Activated naive CD8-positive, alpha-beta T cell treated with anti-CD3 and anti-CD28 coated beads for 36 hours (primary cell): ENCODE results near the gene SLC44A2. TPM values are rescaled to one million over a fixed set of nuclear protein-coding genes. Genes with fewer than 3 reads are reported as not detected.

Experiments
- DNase-seq: peaks from one replicate; pipeline ENCODE4 v3.0.0; 2021
- H3K27ac Mint-ChIP-seq: one replicate; pipeline ENCODE4 v1.8.0; 2022; ENCODE audit warnings: mild to moderate bottlenecking, moderate library complexity, mixed read lengths
- H3K27me3 Mint-ChIP-seq: one replicate; pipeline ENCODE4 v1.8.0; 2022; ENCODE audit warnings: mild to moderate bottlenecking, mixed read lengths
- H3K36me3 Mint-ChIP-seq: one replicate; pipeline ENCODE4 v1.8.0; 2021; ENCODE audit warnings: mild to moderate bottlenecking, mixed read lengths
- H3K4me1 Mint-ChIP-seq: one replicate; pipeline ENCODE4 v1.8.0; 2021; ENCODE audit warnings: mixed read lengths
- H3K4me3 Mint-ChIP-seq: one replicate; pipeline ENCODE4 v1.8.0; 2022; ENCODE audit warnings: mild to moderate bottlenecking, moderate library complexity, mixed read lengths
- H3K9me3 Mint-ChIP-seq: one replicate; pipeline ENCODE4 v1.8.0; 2022; ENCODE audit warnings: mixed read lengths
- total RNA-seq, 2 experiments: library from RNA; stranded (reverse); gene quantifications; one replicate each; pipeline ENCODE4 v1.2.3, GENCODE V29; 2021

Gene SLC44A2
- total RNA-seq, 2 experiments from 2014 or later = 70.6 to 71.6 TPM

DNA sequence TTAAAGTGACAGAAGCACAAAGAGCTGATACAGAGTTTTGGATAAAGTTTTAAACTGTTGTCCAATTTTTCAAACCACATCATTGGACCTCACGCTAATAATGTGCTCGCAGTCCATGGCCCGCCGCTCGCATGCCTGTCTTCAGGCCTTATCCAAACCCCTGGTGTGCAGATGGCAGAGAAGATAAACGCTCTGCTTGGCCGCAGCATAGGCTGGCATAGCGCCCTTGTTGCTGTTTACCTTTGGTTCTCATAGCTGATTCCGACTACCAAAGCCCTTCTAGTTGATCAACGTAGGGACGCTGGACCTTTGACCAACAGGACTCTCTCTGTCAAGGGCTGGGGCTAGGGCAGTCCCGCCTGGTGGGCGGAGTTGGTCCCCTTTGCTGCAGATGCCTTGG lies 52.4 kb downstream of the SLC44A2 start:
- no peak for DNase-seq
- Mint-ChIP-seq H3K4me3 (no peak overlapping the region), H3K27ac (no peak overlapping the region), H3K9me3 (no peaks in the 10 kb centered on the region), H3K4me1 (no peaks in the 10 kb centered on the region), H3K27me3 (no peaks in the 10 kb centered on the region), H3K36me3 (peaks cover 29% of the 10 kb centered on the region)

DNA sequence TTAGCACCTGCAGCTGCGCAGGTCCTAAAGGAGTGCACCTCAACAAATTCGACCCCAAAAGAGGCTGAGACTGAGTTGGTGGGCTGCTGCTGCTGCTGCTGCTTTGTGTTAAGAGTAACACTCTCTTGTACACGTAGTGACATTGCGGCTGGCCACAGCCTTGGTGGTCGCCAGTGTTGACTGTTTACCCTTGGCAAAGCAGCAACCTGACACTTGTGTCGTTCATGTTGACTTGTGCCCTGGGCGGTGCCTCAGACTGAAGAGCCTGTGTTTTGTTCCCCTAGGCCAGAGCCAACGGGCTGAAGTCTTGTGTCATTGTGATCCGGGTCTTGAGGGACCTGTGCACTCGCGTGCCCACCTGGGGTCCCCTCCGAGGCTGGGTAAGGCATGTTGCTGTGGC lies 53.5 kb downstream of the SLC44A2 start:
- Mint-ChIP-seq H3K27me3 (no peaks in the 10 kb centered on the region), H3K36me3 (peaks cover 19% of the 10 kb centered on the region), H3K4me1 (no peaks in the 10 kb centered on the region)

DNA sequence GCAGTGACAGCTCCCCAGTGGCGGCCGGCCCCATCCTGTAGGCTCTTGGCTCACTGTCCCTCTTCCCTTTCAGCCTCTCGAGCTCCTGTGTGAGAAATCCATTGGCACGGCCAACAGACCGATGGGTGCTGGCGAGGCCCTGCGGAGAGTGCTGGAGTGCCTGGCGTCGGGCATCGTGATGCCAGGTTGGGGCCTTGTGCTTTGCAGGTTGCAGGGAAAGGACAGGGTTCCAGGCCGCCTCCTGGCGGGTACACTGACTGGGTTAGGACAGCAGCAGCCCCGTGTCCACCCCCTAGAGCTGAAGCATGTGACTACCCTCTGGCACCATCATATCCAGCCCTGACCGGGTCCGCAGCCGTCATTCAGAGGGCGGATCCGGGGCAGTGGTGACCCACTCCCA lies 54.4 kb downstream of the SLC44A2 start:
- Mint-ChIP-seq H3K4me1 (no peaks in the 10 kb centered on the region), H3K27ac (no peak overlapping the region), H3K9me3 (no peaks in the 10 kb centered on the region), H3K36me3 (peaks cover 19% of the 10 kb centered on the region), H3K27me3 (no peaks in the 10 kb centered on the region), H3K4me3 (no peak overlapping the region)
- DNase-seq = no peak

More for the DNA sequence above, 53.5 kb downstream of the SLC44A2 start:
- Mint-ChIP-seq H3K27ac (no peak overlapping the region), H3K9me3 (no peaks in the 10 kb centered on the region), H3K4me3 (no peak overlapping the region)
- no peak for DNase-seq

DNA sequence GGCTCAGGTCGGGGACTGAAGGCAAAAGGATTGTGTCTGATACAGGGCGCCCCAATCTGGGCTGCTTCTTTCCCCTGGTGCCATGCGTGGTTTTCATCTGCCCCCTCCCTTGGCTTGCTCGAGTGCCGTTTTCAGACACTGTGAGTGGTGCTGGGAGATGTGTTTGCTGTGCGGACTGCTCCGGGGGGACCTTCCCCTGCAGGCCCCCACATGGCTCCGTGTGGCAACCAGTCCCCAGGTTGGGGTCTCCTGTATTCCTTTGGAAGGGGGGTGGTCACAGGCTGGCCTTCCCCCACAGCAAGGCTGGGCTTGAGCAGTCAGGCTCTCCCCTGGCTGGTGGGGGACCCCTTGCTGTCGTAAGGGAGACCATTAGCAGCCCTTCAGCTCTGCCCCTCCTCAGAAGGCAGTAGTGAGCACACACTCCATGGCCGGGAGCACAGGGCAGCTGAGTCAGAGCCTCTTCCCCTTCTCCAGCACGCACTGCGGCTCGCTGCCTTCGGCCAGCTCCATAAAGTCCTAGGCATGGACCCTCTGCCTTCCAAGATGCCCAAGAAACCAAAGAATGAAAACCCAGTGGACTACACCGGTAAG lies 55.3 kb downstream of the SLC44A2 start:
- Mint-ChIP-seq H3K27ac (no peak overlapping the region), H3K4me3 (no peak overlapping the region), H3K4me1 (no peaks in the 10 kb centered on the region), H3K9me3 (no peaks in the 10 kb centered on the region), H3K36me3 (peaks cover 13% of the 10 kb centered on the region), H3K27me3 (no peaks in the 10 kb centered on the region)
- DNase-seq = no peak

DNA sequence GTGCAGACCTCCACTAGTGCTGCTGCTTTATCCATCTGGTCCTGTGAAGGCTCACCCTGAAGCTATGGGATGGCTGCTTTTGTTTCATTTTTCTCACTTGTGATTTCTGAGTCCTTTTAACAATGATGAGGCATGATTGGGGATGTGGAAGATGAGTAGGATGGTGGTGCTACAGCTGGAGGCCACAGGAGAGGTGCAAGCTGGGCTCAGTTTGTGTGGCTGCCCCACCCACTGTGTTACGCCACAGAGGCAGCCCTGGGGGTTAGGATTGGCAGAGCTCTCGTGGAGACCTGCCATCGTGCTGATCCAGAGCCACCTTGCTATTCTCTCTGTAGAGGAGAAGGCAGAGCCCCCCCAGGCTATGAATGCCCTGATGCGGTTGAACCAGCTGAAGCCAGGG lies 56.3 kb downstream of the SLC44A2 start:
- H3K4me1 Mint-ChIP-seq = no peaks in the 10 kb centered on the region
- peaks cover 13% of the 10 kb centered on the region for H3K36me3 Mint-ChIP-seq
- H3K4me3 Mint-ChIP-seq = no peak overlapping the region
- H3K9me3 Mint-ChIP-seq = no peaks in the 10 kb centered on the region
- no peaks in the 10 kb centered on the region for H3K27me3 Mint-ChIP-seq
- no peak overlapping the region for H3K27ac Mint-ChIP-seq
- DNase-seq = no peak

DNA sequence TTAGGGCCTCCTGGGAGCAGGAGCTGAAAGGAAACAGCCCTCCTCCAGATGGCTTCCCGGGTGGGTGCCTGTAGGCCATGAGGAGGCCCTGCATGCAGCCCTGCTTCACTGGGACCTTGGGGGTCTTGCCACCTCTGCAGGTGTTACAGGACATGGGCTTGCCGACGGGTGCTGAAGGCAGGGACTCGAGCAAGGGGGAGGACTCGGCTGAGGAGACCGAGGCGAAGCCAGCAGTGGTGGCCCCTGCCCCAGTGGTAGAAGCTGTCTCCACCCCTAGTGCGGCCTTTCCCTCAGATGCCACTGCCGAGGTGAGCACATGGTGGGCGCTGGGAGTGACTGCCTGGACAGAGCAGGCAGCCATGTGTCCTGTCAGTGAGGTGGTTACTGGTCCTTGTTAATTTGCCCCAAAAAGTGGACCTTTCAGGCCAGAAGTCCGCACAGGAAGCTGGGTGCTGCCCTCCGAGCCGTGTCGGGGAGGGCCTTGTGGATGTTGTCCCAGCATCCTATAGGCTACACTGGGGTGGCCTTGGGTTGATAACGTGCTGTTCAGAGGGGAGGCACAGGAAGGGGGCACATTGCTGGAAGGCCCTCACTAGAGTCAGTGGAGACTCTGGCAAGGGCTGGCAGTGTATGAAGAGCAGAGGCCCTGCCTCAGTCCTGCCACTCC lies 57.2 kb downstream of the SLC44A2 start:
- DNase-seq = no peak
- Mint-ChIP-seq H3K27ac (no peak overlapping the region), H3K36me3 (peaks cover 13% of the 10 kb centered on the region), H3K9me3 (no peaks in the 10 kb centered on the region), H3K4me3 (no peak overlapping the region), H3K4me1 (no peaks in the 10 kb centered on the region), H3K27me3 (no peaks in the 10 kb centered on the region)

DNA sequence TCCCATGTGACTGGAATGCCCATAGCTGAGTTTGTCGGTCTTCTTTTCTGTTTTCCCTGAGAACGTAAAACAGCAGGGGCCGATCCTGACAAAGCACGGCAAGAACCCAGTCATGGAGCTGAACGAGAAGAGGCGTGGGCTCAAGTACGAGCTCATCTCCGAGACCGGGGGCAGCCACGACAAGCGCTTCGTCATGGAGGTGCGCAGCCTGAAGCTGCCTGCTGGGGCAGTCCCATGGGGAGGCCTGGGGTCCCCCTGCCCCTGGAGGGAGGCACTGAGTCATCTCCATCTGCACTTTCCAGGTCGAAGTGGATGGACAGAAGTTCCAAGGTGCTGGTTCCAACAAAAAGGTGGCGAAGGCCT lies 57.7 kb downstream of the SLC44A2 start:
- no peak overlapping the region for H3K27ac Mint-ChIP-seq
- no peaks in the 10 kb centered on the region for H3K27me3 Mint-ChIP-seq
- no peak overlapping the region for H3K4me3 Mint-ChIP-seq
- no peaks in the 10 kb centered on the region for H3K9me3 Mint-ChIP-seq
- no peak for DNase-seq
- H3K4me1 Mint-ChIP-seq = peaks cover 1% of the 10 kb centered on the region
- peaks cover 16% of the 10 kb centered on the region for H3K36me3 Mint-ChIP-seq

DNA sequence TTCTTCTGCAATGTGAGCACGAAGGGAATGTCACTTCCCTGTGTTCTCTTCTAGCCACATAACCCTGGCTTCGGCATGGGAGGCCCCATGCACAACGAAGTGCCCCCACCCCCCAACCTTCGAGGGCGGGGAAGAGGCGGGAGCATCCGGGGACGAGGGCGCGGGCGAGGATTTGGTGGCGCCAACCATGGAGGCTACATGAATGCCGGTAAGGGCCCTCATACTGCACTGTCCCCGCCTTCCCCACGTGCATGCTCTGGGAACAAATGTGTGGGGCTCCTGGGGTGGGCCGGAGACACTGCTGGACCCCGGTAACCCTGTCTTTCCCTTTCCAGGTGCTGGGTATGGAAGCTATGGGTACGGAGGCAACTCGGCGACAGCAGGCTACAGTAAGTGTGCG lies 58.2 kb downstream of the SLC44A2 start:
- peaks cover 14% of the 10 kb centered on the region for H3K36me3 Mint-ChIP-seq
- H3K4me1 Mint-ChIP-seq = peaks cover 1% of the 10 kb centered on the region
- no peak for DNase-seq
- no peak overlapping the region for H3K4me3 Mint-ChIP-seq
- no peak overlapping the region for H3K27ac Mint-ChIP-seq
- no peaks in the 10 kb centered on the region for H3K9me3 Mint-ChIP-seq
- no peaks in the 10 kb centered on the region for H3K27me3 Mint-ChIP-seq

DNA sequence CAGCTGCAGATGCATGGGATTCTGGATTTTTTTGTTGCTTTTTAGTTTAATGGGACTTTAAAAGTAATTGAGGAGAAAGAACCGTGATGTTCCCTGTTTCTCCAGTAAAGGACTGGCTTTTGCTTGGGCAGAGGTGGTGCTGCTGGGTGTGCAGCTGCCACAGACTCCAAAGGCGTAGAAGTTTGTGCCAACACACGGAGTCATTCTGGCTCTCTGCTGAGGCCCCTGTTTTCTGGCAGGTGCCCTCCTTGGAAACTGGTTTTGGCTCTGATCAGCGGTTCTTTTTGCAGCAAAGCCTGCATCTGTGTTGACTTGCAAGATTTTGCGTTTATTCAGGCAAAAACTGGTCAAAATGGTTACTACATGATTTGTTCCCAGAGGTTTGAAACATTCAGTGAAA lies 59.9 kb downstream of the SLC44A2 start:
- H3K27me3 Mint-ChIP-seq = no peaks in the 10 kb centered on the region
- no peak for DNase-seq
- no peak overlapping the region for H3K4me3 Mint-ChIP-seq
- H3K27ac Mint-ChIP-seq = no peak overlapping the region
- H3K36me3 Mint-ChIP-seq = peaks cover 13% of the 10 kb centered on the region
- H3K4me1 Mint-ChIP-seq = peaks cover 1% of the 10 kb centered on the region
- no peaks in the 10 kb centered on the region for H3K9me3 Mint-ChIP-seq

DNA sequence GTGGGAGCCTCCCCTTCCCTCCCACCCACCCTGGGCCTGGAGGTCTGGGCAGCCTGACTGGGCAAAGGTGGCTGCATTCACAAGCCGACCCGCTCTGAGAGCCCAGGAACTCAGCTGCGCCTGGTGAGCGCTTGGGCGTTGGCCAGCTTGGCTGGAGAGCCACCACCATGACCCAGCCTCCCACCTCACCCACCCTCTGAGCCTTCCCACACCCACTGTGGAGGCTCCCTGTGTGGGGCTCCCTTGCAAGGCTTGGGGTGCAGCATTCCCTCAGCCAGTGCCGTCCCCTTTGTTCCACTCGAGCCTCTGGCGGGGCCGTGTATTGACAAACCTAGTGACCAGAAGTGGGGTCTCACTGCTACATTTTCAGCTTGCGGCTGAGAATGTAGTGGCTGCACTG lies 60.8 kb downstream of the SLC44A2 start:
- Mint-ChIP-seq H3K27me3 (no peaks in the 10 kb centered on the region), H3K4me1 (peaks cover 1% of the 10 kb centered on the region), H3K36me3 (peaks cover 16% of the 10 kb centered on the region), H3K4me3 (no peak overlapping the region), H3K27ac (no peak overlapping the region), H3K9me3 (no peaks in the 10 kb centered on the region)
- no peak for DNase-seq

DNA sequence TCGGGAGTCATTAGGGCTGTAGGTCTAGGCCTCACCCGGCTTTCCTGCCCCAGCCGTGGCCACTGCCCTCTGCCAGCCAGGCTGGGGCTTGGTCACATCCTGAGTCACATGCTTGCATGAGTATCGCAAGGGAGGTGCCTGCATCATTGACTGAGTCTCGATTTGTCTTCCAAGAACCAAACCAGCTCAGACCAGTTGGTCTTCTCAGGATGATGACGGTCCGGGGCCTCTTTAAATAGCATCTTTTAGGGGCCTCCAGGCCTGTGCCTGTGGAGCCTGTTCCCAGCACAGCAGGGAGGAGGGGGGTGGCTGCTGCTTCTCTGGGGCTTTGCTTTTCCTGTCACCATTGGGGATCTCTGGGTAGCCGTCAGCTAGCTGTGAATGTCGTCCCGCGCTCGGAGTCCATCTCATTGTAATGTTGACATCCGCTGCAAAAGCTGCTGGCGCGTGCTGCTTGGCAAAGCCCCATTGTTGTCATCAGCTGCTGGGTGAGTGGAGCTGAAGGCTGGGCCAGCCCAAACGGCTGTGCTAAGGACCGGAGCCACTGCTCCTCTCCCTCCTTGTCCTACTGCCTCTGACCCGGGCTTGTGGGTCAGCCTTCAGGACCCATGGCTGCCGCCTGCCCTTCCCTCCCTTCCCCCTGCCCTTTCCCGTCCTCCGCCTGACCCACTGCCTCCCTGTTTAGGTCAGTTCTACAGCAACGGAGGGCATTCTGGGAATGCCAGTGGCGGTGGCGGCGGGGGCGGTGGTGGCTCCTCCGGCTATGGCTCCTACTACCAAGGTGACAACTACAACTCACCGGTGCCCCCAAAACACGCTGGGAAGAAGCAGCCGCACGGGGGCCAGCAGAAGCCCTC lies 61.5 kb downstream of the SLC44A2 start:
- H3K27ac Mint-ChIP-seq = peak overlapping the region; percentile 42
- peaks cover 20% of the 10 kb centered on the region for H3K36me3 Mint-ChIP-seq
- no peak overlapping the region for H3K4me3 Mint-ChIP-seq
- DNase-seq = no peak
- H3K27me3 Mint-ChIP-seq = no peaks in the 10 kb centered on the region
- no peaks in the 10 kb centered on the region for H3K9me3 Mint-ChIP-seq
- H3K4me1 Mint-ChIP-seq = peaks cover 1% of the 10 kb centered on the region

DNA sequence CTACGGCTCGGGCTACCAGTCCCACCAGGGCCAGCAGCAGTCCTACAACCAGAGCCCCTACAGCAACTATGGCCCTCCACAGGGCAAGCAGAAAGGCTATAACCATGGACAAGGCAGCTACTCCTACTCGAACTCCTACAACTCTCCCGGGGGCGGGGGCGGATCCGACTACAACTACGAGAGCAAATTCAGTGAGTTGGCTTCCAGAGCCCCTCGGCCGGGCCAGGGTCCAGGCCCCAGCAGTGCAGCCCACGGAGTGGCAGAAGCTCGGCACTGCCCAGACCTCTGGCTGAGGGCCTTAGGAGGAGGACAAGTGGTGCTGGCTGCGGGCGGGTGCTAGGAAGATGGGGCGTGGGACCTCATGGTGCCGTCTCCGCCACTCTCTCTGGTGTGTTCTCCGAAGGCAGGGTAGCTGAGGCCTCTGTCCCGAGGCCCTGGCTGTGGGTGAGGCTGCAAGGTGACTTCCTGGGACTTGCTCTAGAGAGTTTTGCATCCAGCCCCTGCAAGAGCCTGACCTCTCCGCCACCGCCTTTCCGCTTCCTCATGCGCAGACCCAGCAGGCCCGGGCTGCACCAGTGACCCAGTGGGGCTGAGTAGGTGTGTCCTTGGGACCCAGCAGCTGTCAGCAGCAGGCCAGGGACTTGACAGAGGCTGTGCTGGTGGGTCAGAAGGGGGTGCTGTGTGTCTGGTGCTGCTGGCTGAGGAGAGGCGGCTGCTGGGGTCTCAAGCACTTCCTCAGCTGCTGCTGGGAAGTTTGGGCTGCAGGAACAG lies 62.4 kb downstream of the SLC44A2 start:
- no peak for DNase-seq
- no peaks in the 10 kb centered on the region for H3K27me3 Mint-ChIP-seq
- peaks cover 23% of the 10 kb centered on the region for H3K36me3 Mint-ChIP-seq
- peaks cover 3% of the 10 kb centered on the region for H3K4me1 Mint-ChIP-seq
- no peak overlapping the region for H3K4me3 Mint-ChIP-seq
- H3K9me3 Mint-ChIP-seq = no peaks in the 10 kb centered on the region
- peak overlapping the region; percentile 25 for H3K27ac Mint-ChIP-seq

DNA sequence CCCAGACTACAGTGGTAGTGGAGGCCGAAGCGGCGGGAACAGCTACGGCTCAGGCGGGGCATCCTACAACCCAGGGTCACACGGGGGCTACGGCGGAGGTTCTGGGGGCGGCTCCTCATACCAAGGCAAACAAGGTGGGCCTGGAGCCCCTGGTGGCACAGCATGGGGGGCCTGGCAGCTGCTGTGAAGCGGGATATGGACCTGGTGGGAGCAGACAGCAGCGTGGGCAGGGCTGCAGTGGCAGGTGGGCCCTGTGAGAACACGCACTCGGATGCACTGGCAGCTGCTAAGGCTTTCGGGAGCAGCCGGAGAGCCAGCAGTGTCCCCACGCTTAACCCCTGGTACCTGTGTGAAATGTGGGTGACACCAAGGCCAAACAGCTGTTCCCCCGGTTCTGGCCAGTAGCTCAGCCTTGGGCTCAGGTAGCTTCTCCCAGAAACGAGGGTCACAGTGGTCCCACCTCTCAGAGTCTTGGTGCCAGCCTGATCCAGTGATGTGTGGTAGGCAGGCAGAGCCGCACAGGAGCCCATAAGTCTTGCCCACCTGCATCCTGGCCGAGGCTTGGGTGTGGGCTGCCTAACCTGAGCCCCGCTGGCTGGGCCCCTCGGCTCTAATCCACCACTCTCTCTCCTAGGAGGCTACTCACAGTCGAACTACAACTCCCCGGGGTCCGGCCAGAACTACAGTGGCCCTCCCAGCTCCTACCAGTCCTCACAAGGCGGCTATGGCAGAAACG lies 63.4 kb downstream of the SLC44A2 start:
- H3K9me3 Mint-ChIP-seq = no peaks in the 10 kb centered on the region
- H3K4me3 Mint-ChIP-seq = no peak overlapping the region
- peaks cover 4% of the 10 kb centered on the region for H3K4me1 Mint-ChIP-seq
- peaks cover 23% of the 10 kb centered on the region for H3K36me3 Mint-ChIP-seq
- H3K27me3 Mint-ChIP-seq = no peaks in the 10 kb centered on the region
- DNase-seq = no peak
- H3K27ac Mint-ChIP-seq = peak overlapping the region; percentile 22

DNA sequence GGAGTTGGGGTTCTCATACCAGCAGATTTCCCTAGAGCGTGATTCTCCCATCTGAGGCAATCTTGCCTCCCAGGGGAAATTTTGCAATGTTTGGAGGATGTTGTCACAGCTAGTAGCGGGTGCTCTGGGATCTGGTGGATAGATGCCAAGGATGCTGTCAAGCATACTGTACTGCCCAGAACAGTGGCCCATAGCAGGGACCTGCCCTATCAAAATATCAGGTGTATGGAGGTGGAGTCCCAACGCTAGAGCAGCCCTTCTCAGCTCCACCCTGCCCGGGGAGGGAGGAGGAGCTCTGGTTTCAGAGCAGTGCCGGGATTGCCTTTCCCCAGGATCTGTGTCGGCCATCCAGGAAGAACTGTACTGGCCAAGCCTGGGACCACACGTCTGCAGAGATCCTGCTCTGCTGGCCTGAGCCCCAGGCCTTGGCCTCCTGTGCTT lies 65.0 kb downstream of the SLC44A2 start:
- Mint-ChIP-seq H3K36me3 (peaks cover 23% of the 10 kb centered on the region), H3K27ac (no peak overlapping the region), H3K9me3 (no peaks in the 10 kb centered on the region), H3K4me3 (no peak overlapping the region), H3K4me1 (peaks cover 10% of the 10 kb centered on the region), H3K27me3 (no peaks in the 10 kb centered on the region)
- DNase-seq = no peak
